ENCODE results near the gene TCFL5. TPM values are rescaled to one million over a fixed set of nuclear protein-coding genes. Genes with fewer than 3 reads are reported as not detected.

Gene TCFL5
- total and polyA plus RNA-seq, 10 of the 15 experiments (the other 5 are each of a cell fraction or from before 2014, with no cell fraction given) = 0.48 to 8.1 (median 3.8) TPM

DNA sequence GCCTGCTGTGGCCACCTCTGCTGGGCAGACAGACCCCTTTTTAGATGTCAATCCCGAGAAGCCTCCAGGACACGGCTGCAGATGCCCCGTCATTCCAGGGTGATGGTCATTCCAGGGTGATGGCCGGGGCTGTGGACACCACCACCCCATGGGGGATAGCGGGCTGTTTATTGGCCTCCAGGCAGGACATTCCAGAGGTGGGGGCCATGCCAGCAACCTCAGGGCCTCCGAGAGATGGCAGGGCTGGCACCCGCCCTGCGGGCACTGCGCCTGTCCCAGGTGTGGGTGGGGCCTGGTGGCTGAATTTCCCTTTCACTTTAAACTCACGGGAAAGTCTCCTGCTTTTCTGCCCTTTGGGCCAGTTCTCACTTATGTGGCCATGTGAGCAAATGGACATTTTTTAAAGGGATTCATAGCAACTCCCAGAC, 30.2 kb downstream of the TCFL5 start:
- no peaks in the 10 kb centered on the region for H4K20me1 ChIP-seq (ENCODE audit: control insufficient read depth, insufficient read depth)
- no peak for DNase-seq (ENCODE audit: low read depth, low spot score)
- intact Hi-C loops (cut with micrococcal nuclease; ENCODE audit: unreplicated experiment) = no loop called here
- WGBS (ENCODE audit: insufficient coverage, insufficient replicate concordance, low lambda C conversion rate, missing lambda C conversion rate) = 85% methylated on average over 10 of the region's 10 CpGs
- RAD21 ChIA-PET (ENCODE audit: unreplicated experiment) = no interaction called here
- H3K9me3 ChIP-seq (replicated peaks; ENCODE audit: control insufficient read depth, insufficient read depth, low read length) = no peaks in the 10 kb centered on the region
- TF ChIP-seq HDAC6 (IDR thresholded peaks at IDR 0.05; ENCODE audit: unreplicated experiment) (no peak), MYB (IDR thresholded peaks at IDR 0.05; ENCODE audit: borderline replicate concordance, low read depth, low read length) (no peak), RBBP5 (conservative IDR thresholded peaks at IDR 0.05) (no peak), BCLAF1 (IDR thresholded peaks at IDR 0.05) (no peak), STAT3 (IDR thresholded peaks at IDR 0.05; ENCODE audit: low read depth, low read length) (no peak), ZNF622 (IDR thresholded peaks at IDR 0.05) (no peak), TCF3 (IDR thresholded peaks at IDR 0.05; ENCODE audit: borderline replicate concordance, insufficient read depth, low read depth, low read length) (no peak), PAX8 (IDR thresholded peaks at IDR 0.05) (no peak), CEBPB (IDR thresholded peaks at IDR 0.05; ENCODE audit: borderline replicate concordance in 1 of 2, low read depth in 2 of 2, low read length in 2 of 2) (no peak)
- TF ChIP-seq, protein P1, sequence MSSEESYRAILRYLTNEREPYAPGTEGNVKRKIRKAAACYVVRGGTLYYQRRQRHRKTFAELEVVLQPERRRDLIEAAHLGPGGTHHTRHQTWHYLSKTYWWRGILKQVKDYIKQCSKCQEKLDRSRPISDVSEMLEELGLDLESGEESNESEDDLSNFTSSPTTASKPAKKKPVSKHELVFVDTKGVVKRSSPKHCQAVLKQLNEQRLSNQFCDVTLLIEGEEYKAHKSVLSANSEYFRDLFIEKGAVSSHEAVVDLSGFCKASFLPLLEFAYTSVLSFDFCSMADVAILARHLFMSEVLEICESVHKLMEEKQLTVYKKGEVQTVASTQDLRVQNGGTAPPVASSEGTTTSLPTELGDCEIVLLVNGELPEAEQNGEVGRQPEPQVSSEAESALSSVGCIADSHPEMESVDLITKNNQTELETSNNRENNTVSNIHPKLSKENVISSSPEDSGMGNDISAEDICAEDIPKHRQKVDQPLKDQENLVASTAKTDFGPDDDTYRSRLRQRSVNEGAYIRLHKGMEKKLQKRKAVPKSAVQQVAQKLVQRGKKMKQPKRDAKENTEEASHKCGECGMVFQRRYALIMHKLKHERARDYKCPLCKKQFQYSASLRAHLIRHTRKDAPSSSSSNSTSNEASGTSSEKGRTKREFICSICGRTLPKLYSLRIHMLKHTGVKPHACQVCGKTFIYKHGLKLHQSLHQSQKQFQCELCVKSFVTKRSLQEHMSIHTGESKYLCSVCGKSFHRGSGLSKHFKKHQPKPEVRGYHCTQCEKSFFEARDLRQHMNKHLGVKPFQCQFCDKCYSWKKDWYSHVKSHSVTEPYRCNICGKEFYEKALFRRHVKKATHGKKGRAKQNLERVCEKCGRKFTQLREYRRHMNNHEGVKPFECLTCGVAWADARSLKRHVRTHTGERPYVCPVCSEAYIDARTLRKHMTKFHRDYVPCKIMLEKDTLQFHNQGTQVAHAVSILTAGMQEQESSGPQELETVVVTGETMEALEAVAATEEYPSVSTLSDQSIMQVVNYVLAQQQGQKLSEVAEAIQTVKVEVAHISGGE (CRISPR knock-in tag; IDR thresholded peaks at IDR 0.05) = no peak
- TF ChIP-seq, protein P2, sequence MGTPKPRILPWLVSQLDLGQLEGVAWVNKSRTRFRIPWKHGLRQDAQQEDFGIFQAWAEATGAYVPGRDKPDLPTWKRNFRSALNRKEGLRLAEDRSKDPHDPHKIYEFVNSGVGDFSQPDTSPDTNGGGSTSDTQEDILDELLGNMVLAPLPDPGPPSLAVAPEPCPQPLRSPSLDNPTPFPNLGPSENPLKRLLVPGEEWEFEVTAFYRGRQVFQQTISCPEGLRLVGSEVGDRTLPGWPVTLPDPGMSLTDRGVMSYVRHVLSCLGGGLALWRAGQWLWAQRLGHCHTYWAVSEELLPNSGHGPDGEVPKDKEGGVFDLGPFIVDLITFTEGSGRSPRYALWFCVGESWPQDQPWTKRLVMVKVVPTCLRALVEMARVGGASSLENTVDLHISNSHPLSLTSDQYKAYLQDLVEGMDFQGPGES (IDR thresholded peaks at IDR 0.05) = no peak
- FAIRE-seq = no peak
- POLR2A ChIA-PET = no interaction called here
- no peak overlapping the region for H3K9ac ChIP-seq (ENCODE audit: control insufficient read depth, insufficient read depth, low read length)
- in situ Hi-C loops (cut with MboI) = no loop called here
- H3K27ac ChIP-seq (ENCODE audit: control insufficient read depth, insufficient read depth) = no peak overlapping the region
- H3K79me2 ChIP-seq (ENCODE audit: control insufficient read depth, insufficient read depth, low read length) = no peaks in the 10 kb centered on the region
- H3K4me2 ChIP-seq (ENCODE audit: control insufficient read depth, insufficient read depth) = no peak overlapping the region
- no peak overlapping the region for H2AFZ ChIP-seq (ENCODE audit: control insufficient read depth, low read depth, low read length)
- H3K27me3 ChIP-seq (replicated peaks in 1 of 2; ENCODE audit: control insufficient read depth in 2 of 2, insufficient read depth in 2 of 2, low read length in 1 of 2) = peaks cover 0 to 3% of the 10 kb centered on the region in 2 experiments; a peak in 2 of 4 replicates
- SMC1A ChIA-PET (ENCODE audit: uncharacterized antibody, unreplicated experiment) = no interaction called here
- CTCF ChIA-PET = interaction anchor here (2.1 kb wide), 1 partner anchor 9 kb away, joined by 9 read pairs; no protein-coding TSS in a partner anchor
- H3K36me3 ChIP-seq (ENCODE audit: control insufficient read depth in 2 of 2, insufficient read depth in 2 of 2, low read length in 1 of 2) = no peaks in the 10 kb centered on the region
- H3K4me3 ChIP-seq = no peak overlapping the region
- ATAC-seq = no peak
- BruUV-seq (replicated peaks) = no TSS peak
- peaks cover 14% of the 10 kb centered on the region for H3K4me1 ChIP-seq (ENCODE audit: control insufficient read depth, insufficient read depth, low read length)
